ENCODE data around the gene NR4A2.

NR4A2 gene

GRCh38 chr2:156340377-156340776 is 7.9 kb upstream of the NR4A2 start:
- DNase-seq (ENCODE audit: low read depth in 2 of 2) = no peak

- DNase-seq (ENCODE audit: low read depth in 2 of 2) = no peak
Measured at GRCh38 chr2:156339865-156340264, 7.3 kb upstream of the NR4A2 start.

GRCh38 chr2:156339110-156339847 is 6.8 kb upstream of the NR4A2 start:
- no peak for DNase-seq (ENCODE audit: low read depth in 2 of 2)

GRCh38 chr2:156338578-156338977 is 6.1 kb upstream of the NR4A2 start:
- DNase-seq (ENCODE audit: low read depth in 2 of 2) = no peak

GRCh38 chr2:156334496-156335478 is 2.3 kb upstream of the NR4A2 start:
- peak; percentile 70 to 72 for DNase-seq (ENCODE audit: low read depth in 2 of 2)

GRCh38 chr2:156333951-156334495 is 1.5 kb upstream of the NR4A2 start:
- DNase-seq (ENCODE audit: low read depth in 2 of 2) = no peak

- DNase-seq (ENCODE audit: low read depth in 2 of 2) = no peak
Measured at GRCh38 chr2:156333274-156333950, 891 bp upstream of the NR4A2 start.

GRCh38 chr2:156332284-156332533 is 312 bp downstream of the NR4A2 start:
- no peak for DNase-seq (ENCODE audit: low read depth in 2 of 2)

- DNase-seq (ENCODE audit: low read depth in 2 of 2) = no peak
Measured at GRCh38 chr2:156331572-156332283, 793 bp downstream of the NR4A2 start.

- no peak for DNase-seq (ENCODE audit: low read depth in 2 of 2)
Measured at GRCh38 chr2:156329927-156330726, 2.4 kb downstream of the NR4A2 start.

- no peak for DNase-seq (ENCODE audit: low read depth in 2 of 2)
Measured at GRCh38 chr2:156329031-156329926, 3.2 kb downstream of the NR4A2 start.

- DNase-seq (ENCODE audit: low read depth in 2 of 2) = no peak
Measured at GRCh38 chr2:156327835-156328695, 4.5 kb downstream of the NR4A2 start.

- no peak for DNase-seq (ENCODE audit: low read depth in 2 of 2)
Measured at GRCh38 chr2:156326526-156327095, 5.9 kb downstream of the NR4A2 start.

GRCh38 chr2:156325688-156326525 is 6.6 kb downstream of the NR4A2 start:
- no peak for DNase-seq (ENCODE audit: low read depth in 2 of 2)

GRCh38 chr2:156323754-156324153 is 8.8 kb downstream of the NR4A2 start:
- no peak for DNase-seq (ENCODE audit: low read depth in 2 of 2)

GRCh38 chr2:156322686-156323231 is 9.8 kb downstream of the NR4A2 start:
- DNase-seq (ENCODE audit: low read depth in 2 of 2) = no peak

GRCh38 chr2:156322051-156322685 is 10.4 kb downstream of the NR4A2 start:
- no peak for DNase-seq (ENCODE audit: low read depth in 2 of 2)

Measured in fibroblast of skin of left biceps (primary cell).